HUES64 (cell line): Measurements from ENCODE around the gene SARS1.

ENCODE experiments used
- H3K27ac ChIP-seq: 2 replicates; pipeline ENCODE4 v1.7.0; 2013; ENCODE audit warnings: low read depth, low read length, inconsistent platforms
- H3K27me3 ChIP-seq: 2 replicates; pipeline ENCODE4 v1.6.1; 2013; ENCODE audit warnings: mild to moderate bottlenecking, low read length; ENCODE audit not compliant: insufficient read depth
- H3K36me3 ChIP-seq: 2 replicates; pipeline ENCODE4 v1.6.1; 2013; ENCODE audit warnings: mild to moderate bottlenecking, low read length; ENCODE audit not compliant: insufficient read depth
- H3K4me1 ChIP-seq: 2 replicates; pipeline ENCODE4 v1.6.1; 2013; ENCODE audit warnings: mild to moderate bottlenecking, low read length, moderate library complexity; ENCODE audit not compliant: insufficient read depth
- H3K4me3 ChIP-seq: 2 replicates; pipeline ENCODE4 v1.5.1; 2013; ENCODE audit warnings: mild to moderate bottlenecking, low read length, moderate library complexity
- H3K9ac ChIP-seq: 2 replicates; pipeline ENCODE4 v1.6.1; 2013; ENCODE audit warnings: mild to moderate bottlenecking, low read depth, low read length
- H3K9me3 ChIP-seq: 2 replicates; pipeline ENCODE4 v1.6.1; 2013; ENCODE audit warnings: low read depth, low read length; ENCODE audit not compliant: insufficient read depth
- WGBS: fragments of 150-250, 120-280 bp; methylation state at CpG from one replicate; pipeline ENCODE4 v1.1.7; 2013; ENCODE audit warnings: missing lambda C conversion rate; 5-methylcytosine and 5-hydroxymethylcytosine counted together

Gene SARS1

DNA sequence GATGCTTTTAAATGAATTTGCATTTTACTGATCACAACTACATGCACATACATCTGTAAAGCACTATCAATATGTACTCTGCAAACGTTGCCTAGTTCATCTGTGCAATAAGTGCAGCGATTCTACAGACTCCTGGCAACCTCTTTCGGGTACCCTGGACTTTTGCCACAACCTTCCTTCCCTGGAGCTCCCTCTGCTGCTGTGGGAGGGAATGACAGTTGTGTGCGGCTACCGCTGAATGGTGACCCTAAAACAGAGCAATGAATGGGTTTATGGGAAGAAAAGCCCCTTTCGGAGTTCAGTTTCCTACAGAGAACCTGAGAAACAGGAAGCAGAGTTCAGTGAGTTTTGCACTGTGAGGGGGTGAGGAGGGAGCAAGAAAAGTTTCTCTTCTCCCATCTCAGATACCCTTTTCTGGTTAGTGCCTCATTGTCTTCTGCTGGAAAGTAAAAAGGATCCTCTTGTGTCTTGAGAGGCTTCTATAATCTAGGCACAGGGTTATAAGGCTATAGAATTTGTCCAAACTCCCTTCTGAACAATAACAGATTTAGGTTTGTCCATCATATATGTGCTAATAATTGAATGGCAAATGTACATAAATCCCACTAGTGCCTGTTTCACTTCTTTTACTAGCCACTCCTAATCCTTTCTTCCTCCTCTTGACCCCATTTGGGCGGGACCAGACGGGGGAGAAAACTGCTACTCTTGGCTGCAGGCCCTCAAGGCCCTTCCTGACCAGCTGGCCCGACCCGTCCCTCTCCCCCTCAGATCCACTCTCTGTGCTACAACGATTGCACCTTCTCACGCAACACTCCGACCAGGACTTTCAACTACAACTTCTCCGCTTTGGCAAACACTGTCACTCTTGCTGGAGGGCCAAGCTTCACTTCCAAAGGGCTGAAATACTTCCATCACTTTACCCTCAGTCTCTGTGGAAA, 19.8 kb upstream of the SARS1 start:
- H3K27me3 ChIP-seq = no peaks in the 10 kb centered on the region
- H3K36me3 ChIP-seq = no peaks in the 10 kb centered on the region
- no peak overlapping the region for H3K4me3 ChIP-seq
- 71% methylated on average over 14 of the region's 14 CpGs for WGBS
- H3K9me3 ChIP-seq = no peaks in the 10 kb centered on the region
- H3K4me1 ChIP-seq = peaks cover 7% of the 10 kb centered on the region; the same call in 1 of the 2 replicates
- no peak overlapping the region for H3K9ac ChIP-seq
- no peak overlapping the region for H3K27ac ChIP-seq

DNA sequence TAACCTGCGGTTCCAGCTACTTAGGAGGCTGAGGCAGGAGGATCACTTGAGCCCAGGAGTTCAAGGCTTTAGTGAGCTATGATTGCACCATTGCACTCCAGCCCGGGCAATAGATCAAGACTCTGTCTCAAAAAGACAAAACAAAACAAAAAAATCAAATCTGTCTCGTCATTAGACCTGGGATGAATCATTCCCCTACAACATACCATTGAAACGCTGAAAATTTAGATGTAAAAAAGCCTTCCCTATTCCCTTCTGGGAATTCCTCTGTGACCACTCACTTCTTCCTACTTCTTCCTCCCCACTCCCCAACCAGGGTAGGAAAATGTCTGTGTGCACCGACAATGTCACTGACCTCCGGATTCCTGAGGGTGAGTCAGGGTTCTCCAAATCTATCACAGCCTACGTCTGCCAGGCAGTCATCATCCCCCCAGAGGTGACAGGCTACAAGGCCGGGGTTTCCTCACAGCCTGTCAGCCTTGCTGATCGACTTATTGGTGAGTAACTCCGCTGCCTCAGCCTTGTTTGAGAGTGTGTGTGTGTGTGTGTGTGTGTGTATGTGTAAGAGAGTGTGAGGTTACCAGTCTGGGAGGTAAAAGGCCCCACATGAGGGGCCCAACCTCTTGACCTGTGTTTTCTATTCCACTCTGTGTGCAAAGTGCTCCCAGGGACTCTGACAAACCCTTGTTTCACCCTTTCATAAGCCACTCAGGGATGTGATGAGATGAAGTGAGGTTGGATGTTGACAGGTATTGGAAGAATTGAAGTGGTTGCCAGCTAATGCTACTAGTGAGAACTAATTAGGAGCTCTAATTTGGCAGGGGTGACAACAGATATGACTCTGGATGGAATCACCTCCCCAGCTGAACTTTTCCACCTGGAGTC, 16.3 kb upstream of the SARS1 start:
- H3K4me1 ChIP-seq = peaks cover 11% of the 10 kb centered on the region
- no peak overlapping the region for H3K27ac ChIP-seq
- no peaks in the 10 kb centered on the region for H3K9me3 ChIP-seq
- H3K9ac ChIP-seq = no peak overlapping the region
- H3K4me3 ChIP-seq = no peak overlapping the region
- no peaks in the 10 kb centered on the region for H3K36me3 ChIP-seq
- WGBS = 52% methylated on average over 10 of the region's 10 CpGs
- H3K27me3 ChIP-seq = no peaks in the 10 kb centered on the region

DNA sequence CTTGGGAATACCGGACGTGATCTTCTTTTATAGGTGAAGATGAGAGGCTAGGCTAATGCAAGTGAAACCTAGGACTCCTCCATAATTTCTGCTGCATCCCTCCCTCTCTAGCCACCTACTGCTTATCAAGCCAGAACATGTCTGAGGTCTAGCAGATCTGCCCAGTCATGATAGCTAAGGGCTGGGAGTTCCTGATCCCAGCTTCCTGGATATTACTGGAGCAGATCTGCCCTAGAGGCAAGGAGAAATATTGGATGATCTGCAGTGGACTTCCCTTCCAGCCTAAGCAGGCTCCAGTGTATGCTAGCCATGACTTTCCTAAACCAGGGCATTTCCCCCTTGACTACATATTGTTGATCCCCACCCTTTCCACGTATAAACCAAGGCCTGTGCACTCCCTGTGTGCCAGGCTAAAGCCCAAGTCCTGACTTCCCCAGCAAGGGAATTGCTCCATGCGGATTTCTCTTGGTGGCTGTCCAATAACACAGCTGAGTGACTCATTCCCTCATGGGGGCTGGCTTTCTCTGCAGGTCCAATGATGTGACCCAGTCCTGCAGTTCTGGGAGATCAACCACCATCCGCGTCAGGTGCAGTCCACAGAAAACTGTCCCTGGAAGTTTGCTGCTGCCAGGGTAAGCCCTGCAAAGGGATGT, 15.5 kb upstream of the SARS1 start:
- no peaks in the 10 kb centered on the region for H3K27me3 ChIP-seq
- H3K27ac ChIP-seq = no peak overlapping the region
- H3K36me3 ChIP-seq = no peaks in the 10 kb centered on the region
- no peak overlapping the region for H3K9ac ChIP-seq
- 84% methylated on average over 6 of the region's 6 CpGs for WGBS
- no peaks in the 10 kb centered on the region for H3K9me3 ChIP-seq
- H3K4me1 ChIP-seq = peaks cover 11% of the 10 kb centered on the region
- no peak overlapping the region for H3K4me3 ChIP-seq

DNA sequence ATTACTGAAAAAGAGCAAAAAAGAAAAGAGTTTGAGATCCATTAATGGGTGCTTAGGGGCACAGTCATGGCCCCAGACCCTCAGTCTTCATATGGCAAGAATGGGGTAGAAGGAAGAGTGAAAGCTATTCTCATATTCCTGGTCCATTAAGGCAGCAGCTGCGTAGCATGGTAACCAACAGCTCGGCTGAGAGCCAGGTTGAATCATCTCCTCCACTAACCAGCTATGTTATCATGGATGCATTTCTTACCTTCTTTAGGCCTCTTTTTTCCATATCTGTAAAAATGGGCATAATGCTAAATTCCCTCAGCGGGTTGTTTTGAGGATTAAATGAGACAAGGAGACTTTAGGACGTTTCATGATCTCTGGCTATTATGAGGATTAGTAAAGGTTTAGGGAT, 15.0 kb upstream of the SARS1 start:
- Histone ChIP-seq H3K9me3 (no peaks in the 10 kb centered on the region), H3K9ac (no peak overlapping the region), H3K27ac (no peak overlapping the region), H3K4me3 (no peak overlapping the region), H3K4me1 (peaks cover 11% of the 10 kb centered on the region), H3K36me3 (no peaks in the 10 kb centered on the region), H3K27me3 (no peaks in the 10 kb centered on the region)
- WGBS = 90% methylated on average over 4 of the region's 4 CpGs

DNA sequence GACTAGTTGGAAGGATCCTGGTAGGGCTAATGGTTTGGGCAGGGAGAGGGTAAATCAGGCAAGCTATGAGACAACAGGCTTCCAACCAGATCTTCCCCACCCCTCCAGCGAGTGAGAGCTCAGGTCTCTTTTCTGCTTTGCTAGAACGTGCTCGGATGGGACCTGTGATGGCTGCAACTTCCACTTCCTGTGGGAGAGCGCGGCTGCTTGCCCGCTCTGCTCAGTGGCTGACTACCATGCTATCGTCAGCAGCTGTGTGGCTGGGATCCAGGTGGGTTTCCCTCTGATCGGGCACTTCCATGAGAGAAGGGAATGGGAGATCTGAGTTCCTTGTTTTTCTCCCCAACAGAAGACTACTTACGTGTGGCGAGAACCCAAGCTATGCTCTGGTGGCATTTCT, 14.0 kb upstream of the SARS1 start:
- Histone ChIP-seq H3K9ac (no peak overlapping the region), H3K9me3 (no peaks in the 10 kb centered on the region), H3K4me3 (no peak overlapping the region), H3K27me3 (no peaks in the 10 kb centered on the region), H3K36me3 (no peaks in the 10 kb centered on the region), H3K27ac (no peak overlapping the region), H3K4me1 (peaks cover 11% of the 10 kb centered on the region)
- 75% methylated on average over 10 of the region's 10 CpGs for WGBS

DNA sequence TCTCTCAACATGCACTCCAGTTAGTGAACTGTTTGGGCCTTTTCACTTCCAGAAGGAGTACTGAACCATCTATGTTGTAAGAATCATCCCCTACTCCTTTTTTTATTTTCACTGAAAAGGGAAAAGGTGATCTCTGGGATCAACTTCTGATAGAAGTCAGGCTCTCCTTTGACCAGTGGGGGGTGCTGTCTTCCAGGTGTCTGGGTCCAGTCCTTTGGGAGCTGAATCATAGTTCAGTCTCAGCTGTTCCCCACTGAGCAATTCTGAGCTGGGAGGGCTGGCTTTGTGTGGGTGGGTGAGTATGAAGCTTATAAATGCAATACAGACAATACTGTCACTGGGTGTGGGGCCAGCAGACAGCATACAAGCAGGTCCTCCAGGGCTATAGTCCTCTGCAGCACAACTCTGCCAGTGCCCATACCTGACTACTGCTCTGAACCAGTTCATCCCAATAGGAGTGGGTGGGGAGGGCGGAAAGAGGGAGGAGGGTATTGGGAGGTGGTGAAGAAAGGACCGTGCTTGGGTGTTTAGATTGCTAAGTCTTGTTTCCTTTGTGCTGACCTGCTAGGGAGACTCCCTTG, 12.5 kb upstream of the SARS1 start:
- Histone ChIP-seq H3K27ac (no peak overlapping the region), H3K9ac (no peak overlapping the region)
- 47% methylated on average over 2 of the region's 2 CpGs for WGBS

DNA sequence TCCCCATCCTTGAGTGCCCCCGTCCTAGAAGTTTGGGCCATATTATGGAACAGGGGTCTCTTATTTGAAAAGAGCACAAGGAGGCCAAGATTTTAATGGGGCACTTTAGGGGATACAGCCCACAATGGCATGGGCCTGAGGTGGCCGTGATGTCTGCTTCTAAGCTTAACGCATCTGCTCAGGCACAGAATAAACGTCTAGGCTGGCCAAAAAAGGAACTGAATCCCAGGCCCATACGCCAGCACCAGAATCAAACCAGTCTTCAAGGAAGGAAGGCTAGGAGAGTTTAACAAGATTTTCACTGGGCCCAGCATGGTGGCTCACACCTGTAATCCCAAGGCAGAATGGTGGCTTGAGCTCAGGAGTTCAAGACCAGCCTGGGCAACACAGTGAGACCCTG, 9.2 kb upstream of the SARS1 start:
- Histone ChIP-seq H3K4me3 (no peak overlapping the region), H3K4me1 (peaks cover 4% of the 10 kb centered on the region; the same call in 1 of the 2 replicates), H3K27ac (no peak overlapping the region), H3K9me3 (no peaks in the 10 kb centered on the region), H3K27me3 (no peaks in the 10 kb centered on the region), H3K9ac (no peak overlapping the region), H3K36me3 (no peaks in the 10 kb centered on the region)
- 93% methylated on average over 5 of the region's 5 CpGs for WGBS

More for the DNA sequence above, 12.5 kb upstream of the SARS1 start:
- peaks cover 11% of the 10 kb centered on the region for H3K4me1 ChIP-seq
- no peaks in the 10 kb centered on the region for H3K27me3 ChIP-seq
- H3K36me3 ChIP-seq = no peaks in the 10 kb centered on the region
- no peaks in the 10 kb centered on the region for H3K9me3 ChIP-seq
- no peak overlapping the region for H3K4me3 ChIP-seq

DNA sequence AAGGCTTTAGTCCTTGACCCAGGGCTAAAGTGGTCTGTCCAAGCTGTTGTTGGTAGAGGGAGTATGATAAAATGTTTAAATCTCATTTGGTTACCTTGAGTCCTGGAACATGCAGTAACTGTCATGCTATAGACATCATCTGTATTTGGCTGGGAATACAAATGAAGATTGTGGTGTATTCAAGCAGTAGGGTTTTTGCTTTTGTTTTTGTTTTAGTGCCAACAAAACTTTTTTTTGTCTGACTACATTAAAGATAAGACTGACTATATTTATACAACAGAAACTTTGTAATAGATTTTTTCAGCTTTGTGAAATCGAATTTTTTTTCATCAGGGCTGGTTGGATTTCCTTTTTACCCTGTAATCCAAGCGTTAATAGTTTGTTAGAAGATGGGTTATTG, 7.4 kb upstream of the SARS1 start:
- Histone ChIP-seq H3K27ac (no peak overlapping the region), H3K27me3 (no peaks in the 10 kb centered on the region), H3K36me3 (no peaks in the 10 kb centered on the region), H3K4me3 (no peak overlapping the region), H3K9me3 (no peaks in the 10 kb centered on the region), H3K4me1 (peaks cover 2% of the 10 kb centered on the region; the same call in 1 of the 2 replicates), H3K9ac (no peak overlapping the region)
- no CpG with 5 or more reads among the region's 2 CpGs for WGBS

DNA sequence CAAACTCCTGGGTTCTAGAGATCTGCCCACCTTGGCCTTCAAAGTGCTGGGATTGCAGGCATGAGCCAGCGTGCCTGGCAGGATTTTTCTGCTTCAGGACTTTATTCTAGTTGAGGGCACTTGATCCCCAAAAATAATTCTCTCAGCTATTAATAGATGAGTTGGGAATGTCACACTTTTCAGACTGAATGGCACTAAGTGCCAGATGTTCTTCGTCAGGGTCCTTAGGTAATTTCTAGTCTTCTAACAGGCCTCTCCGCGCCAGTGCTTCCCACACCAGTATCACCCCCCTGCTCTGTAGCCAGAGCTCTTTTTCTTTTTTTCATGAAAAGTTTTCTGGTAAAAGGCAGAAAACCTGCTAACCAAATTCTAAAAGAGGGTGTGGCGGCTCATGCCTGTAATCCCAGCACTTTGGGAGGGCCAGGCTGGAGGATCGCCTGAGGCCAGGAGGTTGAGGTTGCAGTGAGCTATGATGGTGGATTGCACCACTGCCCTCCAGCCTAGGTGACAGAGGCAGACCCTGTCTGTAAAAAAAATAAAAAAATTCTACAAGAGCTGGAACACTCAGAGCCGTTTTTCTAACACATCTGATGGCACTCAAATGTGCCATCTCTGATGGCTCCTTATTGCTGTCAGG, 6.1 kb upstream of the SARS1 start:
- no peaks in the 10 kb centered on the region for H3K27me3 ChIP-seq
- no peak overlapping the region for H3K27ac ChIP-seq
- 89% methylated on average over 7 of the region's 7 CpGs for WGBS
- H3K9me3 ChIP-seq = no peaks in the 10 kb centered on the region
- no peak overlapping the region for H3K9ac ChIP-seq
- H3K36me3 ChIP-seq = no peaks in the 10 kb centered on the region
- H3K4me1 ChIP-seq = no peaks in the 10 kb centered on the region
- H3K4me3 ChIP-seq = no peak overlapping the region

DNA sequence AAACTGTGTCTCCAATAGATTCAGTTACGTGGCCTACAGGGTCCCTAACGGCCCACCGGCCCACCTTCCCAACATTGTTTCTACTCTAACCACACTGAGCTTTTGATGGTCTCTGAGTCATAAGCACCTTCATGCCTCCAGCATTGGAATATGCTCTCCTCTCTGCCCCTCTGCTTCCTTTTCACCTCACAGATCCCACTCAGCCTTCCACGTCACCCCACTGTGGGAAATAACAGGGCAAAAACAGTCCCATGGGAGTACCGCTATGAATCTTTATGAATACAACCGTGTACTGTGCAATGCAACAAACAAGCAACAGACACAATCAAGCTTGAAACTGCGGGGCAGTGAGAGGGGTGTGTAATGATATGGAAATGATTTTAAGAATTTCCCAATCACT, 5.3 kb upstream of the SARS1 start:
- no peaks in the 10 kb centered on the region for H3K27me3 ChIP-seq
- no peaks in the 10 kb centered on the region for H3K9me3 ChIP-seq
- no peaks in the 10 kb centered on the region for H3K36me3 ChIP-seq
- no peak overlapping the region for H3K4me3 ChIP-seq
- WGBS = 93% methylated on average over 6 of the region's 7 CpGs
- no peak overlapping the region for H3K27ac ChIP-seq
- H3K9ac ChIP-seq = no peak overlapping the region
- peaks cover 4% of the 10 kb centered on the region for H3K4me1 ChIP-seq
